WI38 (cell line): ENCODE measurements around the gene CAPN14.

Experiments
- H3K4me3 ChIP-seq: 2 replicates; pipeline ENCODE4 v1.5.1; 2011; ENCODE audit warnings: low read depth, mild to moderate bottlenecking, control low read depth, low read length
- CTCF ChIP-seq: IDR thresholded peaks from 2 replicates; pipeline ENCODE4 v1.5.1; 2012; ENCODE audit warnings: low read depth, mild to moderate bottlenecking, control low read depth, low read length

The CAPN14 gene

GRCh38 chr2:31132786-31133185, 84.5 kb downstream of the CAPN14 start:
- no peak for TF ChIP-seq CTCF
- H3K4me3 ChIP-seq, result no peak overlapping the region

DNA sequence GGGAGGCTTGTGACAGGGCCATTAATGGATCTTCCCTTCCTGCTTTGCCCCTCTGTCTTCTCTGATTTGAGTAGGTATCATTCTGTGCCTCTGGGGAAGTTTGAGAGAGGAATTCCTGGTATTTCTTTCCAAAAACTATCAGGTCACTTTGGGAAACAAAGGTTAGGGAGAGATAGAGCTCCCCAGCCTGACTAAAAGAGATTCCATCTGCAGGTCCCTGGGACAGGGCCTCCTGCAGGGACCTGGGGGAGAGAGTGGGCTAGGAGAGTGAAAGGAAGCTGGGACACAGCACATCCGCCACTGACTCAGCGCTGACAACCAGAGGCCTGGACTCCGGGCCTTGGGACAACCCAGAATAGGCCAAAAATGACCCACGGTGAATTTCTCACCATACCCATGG, 85.4 kb downstream of the CAPN14 start:
- no peak overlapping the region for H3K4me3 ChIP-seq
- TF ChIP-seq CTCF, result no peak

- no peak for TF ChIP-seq CTCF
- H3K4me3 ChIP-seq, result no peak overlapping the region
These were observed 87.7 kb downstream of the CAPN14 start for GRCh38 chr2:31129375-31130171.

DNA sequence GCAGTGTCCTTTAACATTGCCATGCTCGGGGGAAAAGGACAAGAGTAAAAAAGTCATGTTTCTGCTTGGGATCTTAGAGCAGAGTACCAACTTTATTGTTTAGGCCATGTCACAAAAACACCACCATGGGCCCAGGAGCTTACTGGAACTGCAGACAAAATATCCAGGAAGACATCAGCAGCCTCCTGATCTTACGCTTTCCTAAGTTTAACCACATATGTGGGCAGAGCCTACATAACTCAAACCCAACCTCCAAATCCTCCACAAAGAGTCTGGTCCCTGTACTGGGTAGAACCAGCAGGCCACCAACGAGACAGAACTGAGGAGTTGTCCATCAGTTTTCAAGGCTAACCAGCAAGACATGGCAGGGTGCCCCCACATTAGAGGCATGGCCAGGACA, 89.4 kb downstream of the CAPN14 start:
- no peak for TF ChIP-seq CTCF
- no peak overlapping the region for H3K4me3 ChIP-seq

DNA sequence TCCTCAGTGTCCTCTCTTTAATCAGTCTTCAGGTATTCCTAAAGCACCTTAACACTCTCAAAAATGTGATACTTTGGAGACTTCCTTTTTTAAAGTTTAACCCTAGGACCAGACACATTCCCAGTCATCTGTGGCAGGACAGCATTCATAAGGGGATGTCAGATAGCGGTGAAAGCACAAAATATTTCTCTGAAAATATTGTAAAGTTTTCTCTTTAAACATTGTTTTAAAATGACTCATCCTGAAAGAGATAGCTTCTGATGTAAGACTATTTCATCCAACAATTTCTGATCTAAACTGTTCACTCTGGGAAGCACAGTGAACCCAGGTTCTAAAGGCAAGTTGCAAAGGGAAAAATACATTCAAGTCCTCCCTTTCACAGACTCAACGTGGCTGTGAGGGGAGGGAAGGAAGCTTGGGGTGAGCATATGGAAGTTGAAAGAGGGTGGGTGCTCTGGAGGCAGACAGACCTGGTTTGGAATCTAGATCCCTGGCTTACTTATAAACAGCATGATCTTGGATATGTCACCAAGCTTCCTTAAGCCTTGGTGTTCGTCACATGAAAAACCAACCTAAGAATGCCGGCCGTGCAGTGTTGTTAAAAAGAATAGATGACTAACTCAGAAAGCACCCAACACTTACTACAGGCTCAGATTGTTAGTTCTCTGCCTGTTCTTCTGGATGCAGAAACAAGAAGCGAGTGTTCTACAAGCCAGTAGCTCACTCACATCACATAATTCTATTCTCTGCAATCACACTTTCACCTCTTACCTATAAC, 91.2 kb downstream of the CAPN14 start:
- TF ChIP-seq CTCF, result no peak
- no peak overlapping the region for H3K4me3 ChIP-seq

DNA sequence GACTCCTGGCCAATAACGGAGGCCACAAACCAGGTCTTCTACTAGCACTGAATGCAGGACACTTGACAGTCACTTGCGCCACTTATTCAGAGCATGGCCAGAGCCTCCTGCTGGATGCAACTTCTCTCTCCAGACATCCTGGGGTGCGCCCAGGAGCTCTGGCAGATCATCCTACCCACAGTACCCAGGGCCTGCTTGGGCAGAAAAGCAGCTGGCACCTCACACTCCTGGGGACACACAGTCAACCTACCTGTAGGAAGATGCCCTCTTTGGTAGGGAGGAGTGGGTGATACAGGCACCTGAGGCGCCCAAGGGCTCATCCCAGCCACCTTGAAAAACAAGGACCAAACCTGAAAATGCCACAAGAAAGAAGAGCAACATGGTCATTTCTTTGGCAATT, 92.4 kb downstream of the CAPN14 start:
- H3K4me3 ChIP-seq, result no peak overlapping the region
- no peak for TF ChIP-seq CTCF
